Upper lobe of left lung (tissue), 4 donors: ENCODE results near the gene VPS13A.

Source experiments
- POLR2A ChIP-seq, 4 donors: fragments of 450-650 bp; IDR thresholded peaks; one replicate each; pipeline ENCODE4 v1.5.1; 2016 to 2017; ENCODE audit warnings: antibody characterized with exemption in 4 of 4, mild to moderate bottlenecking in 2 of 4
- POLR2AphosphoS5 ChIP-seq, 2 donors: sonication (generic); formaldehyde crosslinking; IDR thresholded peaks; one replicate each; pipeline ENCODE4 v1.5.1; 2017; ENCODE audit warnings: antibody characterized with exemption in 2 of 2
- TF ChIP-seq, protein P1 (sequence below), 6 experiments: fragments of 450-650 bp in 4 of 6; fragments of 200-600 bp in 2 of 6; sonication (generic) in 2 of 6; IDR thresholded peaks; one replicate each; pipeline ENCODE4 v1.5.1; 2016 to 2019; ENCODE audit warnings: antibody characterized with exemption in 6 of 6

DNA sequence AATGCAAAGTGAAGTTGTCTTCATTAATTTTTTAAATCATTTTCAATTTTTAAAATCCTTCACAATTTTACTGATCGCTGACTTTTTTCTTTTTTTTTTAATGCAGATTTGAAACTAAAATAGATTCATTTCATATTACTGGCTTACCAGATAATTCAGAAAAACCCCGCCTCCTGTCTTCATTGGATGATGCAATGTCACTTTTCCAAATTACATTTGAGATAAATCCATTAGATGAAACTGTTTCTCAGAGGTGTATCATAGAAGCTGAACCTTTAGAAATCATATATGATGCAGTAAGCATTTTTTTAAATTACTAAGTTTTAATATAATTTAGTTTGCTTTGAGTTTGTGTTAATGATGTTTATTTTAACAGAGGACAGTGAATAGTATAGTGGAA, 60.6 kb downstream of the VPS13A start:
- TF ChIP-seq, protein P1, sequence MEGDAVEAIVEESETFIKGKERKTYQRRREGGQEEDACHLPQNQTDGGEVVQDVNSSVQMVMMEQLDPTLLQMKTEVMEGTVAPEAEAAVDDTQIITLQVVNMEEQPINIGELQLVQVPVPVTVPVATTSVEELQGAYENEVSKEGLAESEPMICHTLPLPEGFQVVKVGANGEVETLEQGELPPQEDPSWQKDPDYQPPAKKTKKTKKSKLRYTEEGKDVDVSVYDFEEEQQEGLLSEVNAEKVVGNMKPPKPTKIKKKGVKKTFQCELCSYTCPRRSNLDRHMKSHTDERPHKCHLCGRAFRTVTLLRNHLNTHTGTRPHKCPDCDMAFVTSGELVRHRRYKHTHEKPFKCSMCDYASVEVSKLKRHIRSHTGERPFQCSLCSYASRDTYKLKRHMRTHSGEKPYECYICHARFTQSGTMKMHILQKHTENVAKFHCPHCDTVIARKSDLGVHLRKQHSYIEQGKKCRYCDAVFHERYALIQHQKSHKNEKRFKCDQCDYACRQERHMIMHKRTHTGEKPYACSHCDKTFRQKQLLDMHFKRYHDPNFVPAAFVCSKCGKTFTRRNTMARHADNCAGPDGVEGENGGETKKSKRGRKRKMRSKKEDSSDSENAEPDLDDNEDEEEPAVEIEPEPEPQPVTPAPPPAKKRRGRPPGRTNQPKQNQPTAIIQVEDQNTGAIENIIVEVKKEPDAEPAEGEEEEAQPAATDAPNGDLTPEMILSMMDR (IDR thresholded peaks at IDR 0.05): no peak
- TF ChIP-seq POLR2AphosphoS5 (IDR thresholded peaks at IDR 0.05) (no peak), POLR2A (IDR thresholded peaks at IDR 0.05) (no peak)
